Calu3 (cell line): Measurements from ENCODE around the gene REPS2. TPM values are rescaled to one million over a fixed set of nuclear protein-coding genes. Genes with fewer than 3 reads are reported as not detected.
A peak's percentile ranks its signal among the peaks of the same experiment; 100 is the strongest.

Source experiments
- BruUV-seq: library from RNA; stranded (reverse); fragments of 400-500 nt; replicated peaks from 2 replicates; lab custom pipeline; 2021; lab: Mats Ljungman, UMichigan
- CTCF ChIA-PET: fragments of 300-600 bp; sonication (Branson Sonifier 250); formaldehyde crosslinking; loops from one replicate; lab custom pipeline; 2022; ENCODE audit warnings: antibody characterized with exemption; lab: Charles Lee
- DNase-seq: peaks from one replicate; pipeline ENCODE4 v3.0.0; 2022
- H3K27ac Mint-ChIP-seq: one replicate; pipeline ENCODE4 v1.8.0; 2022; ENCODE audit warnings: mixed read lengths; ENCODE audit not compliant: unreplicated experiment
- H3K27me3 Mint-ChIP-seq: one replicate; pipeline ENCODE4 v1.8.0; 2022; ENCODE audit warnings: mixed read lengths; ENCODE audit not compliant: unreplicated experiment
- H3K36me3 Mint-ChIP-seq: one replicate; pipeline ENCODE4 v1.8.0; 2022; ENCODE audit warnings: mild to moderate bottlenecking, moderate library complexity, mixed read lengths; ENCODE audit not compliant: insufficient read depth, unreplicated experiment
- H3K4me1 Mint-ChIP-seq: one replicate; pipeline ENCODE4 v1.8.0; 2022; ENCODE audit warnings: mild to moderate bottlenecking, low read depth, mixed read lengths; ENCODE audit not compliant: unreplicated experiment
- H3K4me3 Mint-ChIP-seq: one replicate; pipeline ENCODE4 v1.8.0; 2022; ENCODE audit warnings: mild to moderate bottlenecking, low read depth, moderate library complexity, mixed read lengths; ENCODE audit not compliant: unreplicated experiment
- H3K9me3 Mint-ChIP-seq: one replicate; pipeline ENCODE4 v1.8.0; 2022; ENCODE audit warnings: low read depth, mixed read lengths; ENCODE audit not compliant: unreplicated experiment
- CTCF ChIP-seq: fragments of 200-600 bp; IDR thresholded peaks from one replicate; pipeline ENCODE4 v1.8.0; 2022; ENCODE audit warnings: antibody characterized with exemption; ENCODE audit not compliant: unreplicated experiment
- intact Hi-C: fragments of 100-400 bp; cut with micrococcal nuclease; formaldehyde crosslinking; loops from one replicate; pipeline ENCODE4 v1.10.0; 2022; ENCODE audit not compliant: unreplicated experiment
- total RNA-seq: library from RNA; stranded (reverse); gene quantifications from 2 replicates; pipeline ENCODE4 v1.2.3, GENCODE V29; 2022

REPS2 gene
- total RNA-seq, 1 experiment from 2014 or later: 14.5 TPM

GRCh38 chrX:17042037-17042436, 95.6 kb downstream of the REPS2 start:
- H3K27me3 Mint-ChIP-seq: no peaks in the 10 kb centered on the region
- no peak overlapping the region for H3K4me3 Mint-ChIP-seq
- intact Hi-C loops: no loop called here
- no TSS peak for BruUV-seq
- no peak for TF ChIP-seq CTCF
- no peak for DNase-seq
- no peaks in the 10 kb centered on the region for H3K9me3 Mint-ChIP-seq
- no peaks in the 10 kb centered on the region for H3K36me3 Mint-ChIP-seq
- CTCF ChIA-PET: no interaction called here
- H3K4me1 Mint-ChIP-seq: peaks cover 17% of the 10 kb centered on the region
- H3K27ac Mint-ChIP-seq: no peak overlapping the region

- H3K27ac Mint-ChIP-seq: no peak overlapping the region
- intact Hi-C loops: loop anchor here (1.0 to 5.0 kb wide), 3 partner anchors 39 to 209 kb away; no protein-coding TSS in a partner anchor
- peak; percentile 74 for DNase-seq
- BruUV-seq: no TSS peak
- H3K9me3 Mint-ChIP-seq: no peaks in the 10 kb centered on the region
- H3K4me1 Mint-ChIP-seq: no peaks in the 10 kb centered on the region
- H3K27me3 Mint-ChIP-seq: no peaks in the 10 kb centered on the region
- H3K4me3 Mint-ChIP-seq: no peak overlapping the region
- H3K36me3 Mint-ChIP-seq: no peaks in the 10 kb centered on the region
- CTCF ChIA-PET: interaction anchor here (0.5 to 3.5 kb wide), 13 partner anchors 11 to 220 kb away, joined by 3 to 77 read pairs (median 6); partner anchors contain the start of gene REPS2
- TF ChIP-seq CTCF: peak; percentile 65
Observed at GRCh38 chrX:17046478-17047097, 100.1 kb downstream of the REPS2 start.

GRCh38 chrX:17047224-17047623, 100.8 kb downstream of the REPS2 start:
- Mint-ChIP-seq H3K36me3 (no peaks in the 10 kb centered on the region), H3K9me3 (no peaks in the 10 kb centered on the region), H3K27me3 (no peaks in the 10 kb centered on the region), H3K4me1 (no peaks in the 10 kb centered on the region), H3K4me3 (no peak overlapping the region), H3K27ac (no peak overlapping the region)
- DNase-seq: no peak
- no peak for TF ChIP-seq CTCF
- intact Hi-C loops: loop anchor here (5.0 kb wide), 1 partner anchor 210 kb away; no protein-coding TSS in a partner anchor
- BruUV-seq: no TSS peak
- CTCF ChIA-PET: interaction anchor here (1.1 to 3.5 kb wide), 8 partner anchors 12 to 221 kb away, joined by 4 to 77 read pairs (median 6); no protein-coding TSS in a partner anchor

- Mint-ChIP-seq H3K4me1 (no peaks in the 10 kb centered on the region), H3K9me3 (no peaks in the 10 kb centered on the region), H3K4me3 (no peak overlapping the region), H3K27ac (no peak overlapping the region), H3K27me3 (no peaks in the 10 kb centered on the region), H3K36me3 (no peaks in the 10 kb centered on the region)
- CTCF ChIA-PET: no interaction called here
- no peak for DNase-seq
- intact Hi-C loops: no loop called here
- BruUV-seq: no TSS peak
- TF ChIP-seq CTCF: no peak
Observed at GRCh38 chrX:17052210-17052609, 105.8 kb downstream of the REPS2 start.
